Nephron progenitor cell (in vitro differentiated cells): ENCODE results near the gene TRAPPC2B.
"Not testable (repeated sequence)": the region's sequence is repeated elsewhere in the genome, so short reads cannot be mapped to it uniquely, and the experiment has no call there.

ENCODE experiments used
- DNase-seq: peaks from one replicate; pipeline ENCODE4 v3.0.0; 2021
- H3K27ac Mint-ChIP-seq: 2 replicates; pipeline ENCODE4 v1.8.0; 2021; ENCODE audit warnings: mild to moderate bottlenecking, moderate library complexity, mixed read lengths
- H3K27me3 Mint-ChIP-seq: 2 replicates; pipeline ENCODE4 v1.8.0; 2021; ENCODE audit warnings: mild to moderate bottlenecking, low read depth, mixed read lengths; ENCODE audit not compliant: poor library complexity
- H3K36me3 Mint-ChIP-seq: 2 replicates; pipeline ENCODE4 v1.8.0; 2021; ENCODE audit warnings: low read depth, mixed read lengths
- H3K4me1 Mint-ChIP-seq: 2 replicates; pipeline ENCODE4 v1.8.0; 2021; ENCODE audit warnings: mixed read lengths
- H3K4me3 Mint-ChIP-seq: 2 replicates; pipeline ENCODE4 v1.8.0; 2021; ENCODE audit warnings: mild to moderate bottlenecking, moderate library complexity, mixed read lengths
- H3K9me3 Mint-ChIP-seq: 2 replicates; pipeline ENCODE4 v1.8.0; 2021; ENCODE audit warnings: mild to moderate bottlenecking, moderate library complexity, mixed read lengths
- TF ChIP-seq, protein P1 (sequence below): fragments of 200-600 bp; sonication (generic); IDR thresholded peaks from 2 replicates; pipeline ENCODE4 v1.5.0; 2021; ENCODE audit warnings: antibody characterized with exemption

TRAPPC2B gene

DNA sequence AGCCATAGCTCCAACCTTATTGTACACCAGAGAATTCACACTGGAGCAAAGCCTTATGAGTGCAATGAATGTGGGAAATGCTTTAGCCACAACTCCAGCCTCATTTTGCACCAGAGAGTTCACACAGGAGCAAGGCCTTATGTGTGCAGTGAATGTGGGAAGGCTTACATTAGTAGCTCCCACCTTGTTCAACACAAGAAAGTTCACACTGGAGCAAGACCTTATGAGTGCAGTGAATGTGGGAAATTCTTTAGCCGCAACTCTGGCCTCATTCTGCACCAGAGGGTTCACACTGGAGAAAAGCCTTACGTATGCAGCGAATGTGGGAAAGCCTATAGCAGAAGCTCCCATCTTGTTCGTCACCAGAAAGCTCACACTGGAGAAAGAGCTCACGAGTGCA, 5.9 kb upstream of the TRAPPC2B start:
- DNase-seq: no peak
- Mint-ChIP-seq H3K9me3 (peaks cover 3% of the 10 kb centered on the region), H3K4me3 (no peak overlapping the region), H3K27me3 (no peaks in the 10 kb centered on the region), H3K4me1 (peaks cover 12% of the 10 kb centered on the region), H3K36me3 (peaks cover 66% of the 10 kb centered on the region), H3K27ac (no peak overlapping the region)
- TF ChIP-seq, protein P1, sequence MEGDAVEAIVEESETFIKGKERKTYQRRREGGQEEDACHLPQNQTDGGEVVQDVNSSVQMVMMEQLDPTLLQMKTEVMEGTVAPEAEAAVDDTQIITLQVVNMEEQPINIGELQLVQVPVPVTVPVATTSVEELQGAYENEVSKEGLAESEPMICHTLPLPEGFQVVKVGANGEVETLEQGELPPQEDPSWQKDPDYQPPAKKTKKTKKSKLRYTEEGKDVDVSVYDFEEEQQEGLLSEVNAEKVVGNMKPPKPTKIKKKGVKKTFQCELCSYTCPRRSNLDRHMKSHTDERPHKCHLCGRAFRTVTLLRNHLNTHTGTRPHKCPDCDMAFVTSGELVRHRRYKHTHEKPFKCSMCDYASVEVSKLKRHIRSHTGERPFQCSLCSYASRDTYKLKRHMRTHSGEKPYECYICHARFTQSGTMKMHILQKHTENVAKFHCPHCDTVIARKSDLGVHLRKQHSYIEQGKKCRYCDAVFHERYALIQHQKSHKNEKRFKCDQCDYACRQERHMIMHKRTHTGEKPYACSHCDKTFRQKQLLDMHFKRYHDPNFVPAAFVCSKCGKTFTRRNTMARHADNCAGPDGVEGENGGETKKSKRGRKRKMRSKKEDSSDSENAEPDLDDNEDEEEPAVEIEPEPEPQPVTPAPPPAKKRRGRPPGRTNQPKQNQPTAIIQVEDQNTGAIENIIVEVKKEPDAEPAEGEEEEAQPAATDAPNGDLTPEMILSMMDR: no peak

DNA sequence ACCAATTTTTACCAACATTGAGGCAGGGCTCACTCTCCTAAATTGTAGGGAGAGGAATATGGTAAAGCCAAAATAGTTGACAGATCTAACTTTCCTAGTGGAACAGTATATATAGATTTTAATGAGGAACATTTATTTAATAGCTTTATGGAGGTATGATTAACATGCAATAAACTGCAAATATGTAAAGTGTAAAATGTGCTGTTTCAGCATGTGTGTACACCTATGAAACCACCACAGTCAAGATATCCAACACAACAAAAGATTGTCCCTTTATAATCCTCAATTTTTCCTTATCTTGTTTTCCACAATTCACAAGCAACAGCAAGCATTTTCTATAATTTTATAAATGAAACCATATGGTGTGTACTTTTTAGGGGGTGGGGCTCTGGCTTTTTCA, 4.1 kb upstream of the TRAPPC2B start:
- peaks cover 9% of the 10 kb centered on the region for H3K9me3 Mint-ChIP-seq
- no peak overlapping the region for H3K4me3 Mint-ChIP-seq
- no peak for DNase-seq
- TF ChIP-seq, protein P1: no peak
- peaks cover 70% of the 10 kb centered on the region for H3K36me3 Mint-ChIP-seq
- peaks cover 2% of the 10 kb centered on the region for H3K27me3 Mint-ChIP-seq
- no peak overlapping the region for H3K27ac Mint-ChIP-seq
- peaks cover 18% of the 10 kb centered on the region for H3K4me1 Mint-ChIP-seq

DNA sequence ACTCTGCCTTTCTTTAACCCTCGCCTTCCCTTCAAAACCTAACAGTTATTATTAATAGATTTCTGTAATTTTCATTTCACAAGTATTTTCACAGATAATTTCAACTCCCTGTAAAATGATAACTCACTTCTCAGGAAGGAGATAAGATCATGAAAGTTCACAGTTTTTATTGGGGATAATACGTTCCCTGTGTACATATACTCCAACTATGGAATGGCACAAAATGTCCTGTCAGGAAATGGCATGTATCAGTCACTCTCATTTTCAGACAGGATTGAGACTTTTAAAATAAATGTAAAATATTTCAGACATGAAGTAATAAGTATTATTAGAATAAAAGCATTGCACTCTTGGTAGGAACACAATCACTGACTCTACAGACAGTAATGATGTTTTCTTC, 932 bp upstream of the TRAPPC2B start:
- TF ChIP-seq, protein P1: no peak
- peak overlapping the region; percentile 98 for H3K27ac Mint-ChIP-seq
- peaks cover 9% of the 10 kb centered on the region for H3K9me3 Mint-ChIP-seq
- H3K4me1 Mint-ChIP-seq: peaks cover 19% of the 10 kb centered on the region
- peak overlapping the region; percentile 98 for H3K4me3 Mint-ChIP-seq
- peaks cover 2% of the 10 kb centered on the region for H3K27me3 Mint-ChIP-seq
- peaks cover 52% of the 10 kb centered on the region for H3K36me3 Mint-ChIP-seq
- DNase-seq: no peak

DNA sequence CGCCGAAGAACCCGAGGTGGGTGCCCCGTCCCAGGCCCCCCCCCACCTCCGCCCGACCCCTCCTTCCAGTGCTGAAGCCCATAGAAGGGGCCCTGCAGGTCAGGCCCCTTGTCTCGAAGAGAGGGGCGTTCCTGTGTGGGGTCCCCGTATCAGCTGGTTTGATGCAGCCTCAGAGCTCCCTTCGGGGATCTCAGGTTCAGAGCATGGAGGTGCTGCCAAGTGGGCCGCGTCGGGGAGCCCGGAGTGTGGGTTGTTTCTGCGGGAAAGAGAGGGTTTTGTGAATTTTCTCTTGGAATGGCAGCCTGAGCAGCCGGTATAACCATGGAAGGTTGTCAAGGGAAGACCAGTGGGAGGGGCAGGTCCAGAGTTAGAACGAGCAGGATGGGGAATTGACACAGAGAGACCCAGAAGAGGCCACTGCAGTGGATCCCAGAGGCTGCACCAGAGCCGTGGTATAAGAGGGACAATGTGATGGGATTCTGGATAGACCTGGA, 384 bp downstream of the TRAPPC2B start:
- TF ChIP-seq, protein P1: no peak
- peaks cover 19% of the 10 kb centered on the region for H3K4me1 Mint-ChIP-seq
- H3K36me3 Mint-ChIP-seq: peaks cover 39% of the 10 kb centered on the region
- DNase-seq: no peak
- H3K27ac Mint-ChIP-seq: peak overlapping the region; percentile 99
- H3K4me3 Mint-ChIP-seq: peak overlapping the region; percentile 98
- H3K27me3 Mint-ChIP-seq: peaks cover 2% of the 10 kb centered on the region
- peaks cover 9% of the 10 kb centered on the region for H3K9me3 Mint-ChIP-seq

DNA sequence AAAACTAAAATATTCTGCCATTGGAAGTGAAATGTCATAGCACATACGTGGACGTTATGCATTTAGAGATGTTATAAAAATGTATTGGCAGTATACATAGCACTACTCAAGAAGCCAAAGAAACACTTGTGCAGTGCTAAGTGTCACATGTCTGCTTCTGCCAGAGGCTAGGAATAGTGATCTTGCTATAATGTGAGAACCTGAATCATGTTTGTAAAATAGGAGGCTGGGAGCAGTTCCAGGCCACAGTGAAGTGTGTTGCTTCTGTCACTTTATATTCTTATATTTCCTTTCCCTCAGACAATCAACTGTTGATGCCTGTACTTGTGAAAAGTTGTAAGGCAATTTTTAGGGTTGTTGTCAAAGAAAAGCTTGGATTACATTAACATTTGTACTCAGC, 3.4 kb downstream of the TRAPPC2B start:
- TF ChIP-seq, protein P1: no peak
- H3K36me3 Mint-ChIP-seq: peaks cover 41% of the 10 kb centered on the region
- H3K9me3 Mint-ChIP-seq: peaks cover 6% of the 10 kb centered on the region
- peaks cover 2% of the 10 kb centered on the region for H3K27me3 Mint-ChIP-seq
- no peak overlapping the region for H3K4me3 Mint-ChIP-seq
- H3K4me1 Mint-ChIP-seq: peaks cover 19% of the 10 kb centered on the region
- DNase-seq: no peak
- H3K27ac Mint-ChIP-seq: no peak overlapping the region

DNA sequence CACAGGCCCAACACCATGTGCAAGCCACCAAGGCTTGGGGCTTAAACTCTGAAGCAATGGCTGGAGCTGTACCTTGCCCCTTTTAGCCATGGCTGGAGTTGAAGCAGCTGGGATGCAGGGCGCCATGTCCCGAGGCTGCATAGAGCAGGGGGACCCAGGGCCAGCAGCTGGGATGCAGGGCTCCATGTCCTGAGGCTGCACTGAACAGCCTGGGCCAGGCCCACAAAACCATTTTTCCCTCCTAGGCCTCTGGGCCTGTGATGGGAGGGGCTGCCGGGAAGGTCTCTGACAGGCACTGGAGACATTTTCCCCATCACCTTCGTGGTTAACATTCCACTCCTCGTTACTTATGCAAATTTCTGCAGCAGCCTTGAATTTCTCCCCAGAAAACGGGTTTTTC, 10.8 kb downstream of the TRAPPC2B start:
- Mint-ChIP-seq H3K9me3 (peaks cover 66% of the 10 kb centered on the region), H3K4me3 (no peak overlapping the region), H3K4me1 (no peaks in the 10 kb centered on the region), H3K27me3 (no peaks in the 10 kb centered on the region), H3K36me3 (peaks cover 91% of the 10 kb centered on the region), H3K27ac (no peak overlapping the region)
- no peak for DNase-seq
- TF ChIP-seq, protein P1: no peak

DNA sequence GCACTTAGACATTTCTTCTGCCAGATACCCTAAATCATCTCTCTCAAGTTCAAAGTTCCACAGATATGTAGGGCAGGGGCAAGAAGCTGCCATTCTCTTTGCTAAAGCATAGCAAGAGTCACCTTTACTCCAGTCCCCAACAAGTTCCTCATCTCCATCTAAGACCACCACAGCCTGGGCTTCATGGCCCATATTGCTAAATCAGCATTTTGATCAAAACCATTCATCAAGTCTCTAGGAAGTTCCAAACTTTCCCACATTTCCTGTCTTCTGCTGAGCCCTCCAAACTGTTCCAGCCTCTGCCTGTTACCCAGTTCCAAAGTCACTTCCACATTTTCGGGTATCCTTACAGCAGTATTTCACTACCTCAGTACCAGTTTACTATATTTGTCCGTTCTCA, 11.3 kb downstream of the TRAPPC2B start:
- Mint-ChIP-seq H3K9me3 (peaks cover 71% of the 10 kb centered on the region), H3K36me3 (peaks cover 96% of the 10 kb centered on the region)
- H3K4me1 Mint-ChIP-seq, H3K27me3 Mint-ChIP-seq, H3K4me3 Mint-ChIP-seq, H3K27ac Mint-ChIP-seq, DNase-seq: not testable (repeated sequence)
